HG03469 (cell line): Measurements from ENCODE around the gene RCAN2.

ENCODE experiments used
- ATAC-seq: cut with Tn5 transposase; IDR thresholded peaks from one replicate; pipeline ENCODE4 v1.9.1; 2021; ENCODE audit warnings: mild to moderate bottlenecking, moderate library complexity, moderate number of reproducible peaks; ENCODE audit not compliant: unreplicated experiment

The RCAN2 gene

GRCh38 chr6:46491628-46492547 lies 639 bp upstream of the RCAN2 start:
- ATAC-seq = no peak

- no peak for ATAC-seq
Observed at GRCh38 chr6:46490425-46491200, 636 bp downstream of the RCAN2 start.

GRCh38 chr6:46486181-46486580 lies 5.1 kb downstream of the RCAN2 start:
- no peak for ATAC-seq

GRCh38 chr6:46484081-46484820 lies 7.0 kb downstream of the RCAN2 start:
- no peak for ATAC-seq

GRCh38 chr6:46476301-46476700 lies 14.9 kb downstream of the RCAN2 start:
- no peak for ATAC-seq

GRCh38 chr6:46473881-46474280 lies 17.4 kb downstream of the RCAN2 start:
- ATAC-seq = no peak

- ATAC-seq = no peak
Observed at GRCh38 chr6:46472243-46472642, 19.0 kb downstream of the RCAN2 start.

GRCh38 chr6:46469021-46469420 lies 22.2 kb downstream of the RCAN2 start:
- no peak for ATAC-seq

GRCh38 chr6:46468403-46469010 lies 22.7 kb downstream of the RCAN2 start:
- ATAC-seq = no peak

GRCh38 chr6:46466570-46466969 lies 24.7 kb downstream of the RCAN2 start:
- no peak for ATAC-seq

- no peak for ATAC-seq
Observed at GRCh38 chr6:46465294-46466165, 25.7 kb downstream of the RCAN2 start.

- no peak for ATAC-seq
Observed at GRCh38 chr6:46456297-46456696, 35.0 kb downstream of the RCAN2 start.

GRCh38 chr6:46454691-46455090 lies 36.6 kb downstream of the RCAN2 start:
- no peak for ATAC-seq

- no peak for ATAC-seq
Observed at GRCh38 chr6:46453741-46454316, 37.4 kb downstream of the RCAN2 start.

- ATAC-seq = no peak
Observed at GRCh38 chr6:46453216-46453615, 38.0 kb downstream of the RCAN2 start.

GRCh38 chr6:46452312-46452917 lies 38.8 kb downstream of the RCAN2 start:
- ATAC-seq = no peak

- ATAC-seq = no peak
Observed at GRCh38 chr6:46451343-46451742, 39.9 kb downstream of the RCAN2 start.

- ATAC-seq = no peak
Observed at GRCh38 chr6:46444772-46445454, 46.3 kb downstream of the RCAN2 start.

GRCh38 chr6:46443623-46444022 lies 47.6 kb downstream of the RCAN2 start:
- ATAC-seq = no peak
